ENCODE results near the gene MTNR1A. TPM values are rescaled to one million over a fixed set of nuclear protein-coding genes. Genes with fewer than 3 reads are reported as not detected.
A peak's percentile ranks its signal among the peaks of the same experiment; 100 is the strongest.

The MTNR1A gene
- total and polyA plus RNA-seq, 9 of the 15 experiments (the other 6 are each of a cell fraction or from before 2014, with no cell fraction given) = 0.09 to 0.12 (median 0.10) TPM; not detected in 5

GRCh38 chr4:186537843-186538521 lies 17.4 kb downstream of the MTNR1A start (continued):
- no peak for TF ChIP-seq CUX1 (CRISPR knock-in tag; IDR thresholded peaks at IDR 0.05)
- no peak for TF ChIP-seq NR3C1 (CRISPR knock-in tag; IDR thresholded peaks at IDR 0.05)
- no peak for TF ChIP-seq CLOCK (CRISPR knock-in tag; IDR thresholded peaks at IDR 0.05; ENCODE audit: borderline replicate concordance)
- no peak for TF ChIP-seq STAT5B (CRISPR knock-in tag; IDR thresholded peaks at IDR 0.05)
- TF ChIP-seq FOXO4 (CRISPR knock-in tag; IDR thresholded peaks at IDR 0.05) = no peak
- no peak for TF ChIP-seq HMGN3 (IDR thresholded peaks at IDR 0.05; ENCODE audit: borderline replicate concordance, extremely low read depth, insufficient read length, low read depth, low read length)
- no peak for TF ChIP-seq NR2C2 (CRISPR knock-in tag; IDR thresholded peaks at IDR 0.05)
- peak; percentile 58; the same call in 1 of the 2 replicates for TF ChIP-seq NR2C2 (tag; IDR thresholded peaks at IDR 0.05)
- TF ChIP-seq DPF2 (IDR thresholded peaks at IDR 0.05) = peak; percentile 88
- TF ChIP-seq CBFA2T3 (IDR thresholded peaks at IDR 0.05) = peak; percentile 90
- no peak for TF ChIP-seq ZNF507 (tag; conservative IDR thresholded peaks at IDR 0.05)
- TF ChIP-seq CXXC5 (CRISPR knock-in tag; IDR thresholded peaks at IDR 0.05) = peak; percentile 60
- TF ChIP-seq CREM (IDR thresholded peaks at IDR 0.05; ENCODE audit: low read depth) = no peak
- TF ChIP-seq ZNF75A (CRISPR knock-in tag; IDR thresholded peaks at IDR 0.05) = no peak
- no peak for TF ChIP-seq ZNF212 (CRISPR knock-in tag; IDR thresholded peaks at IDR 0.05)
- TF ChIP-seq FIP1L1 (IDR thresholded peaks at IDR 0.05; ENCODE audit: low read depth, low read length, poor library complexity, severe bottlenecking) = no peak
- TF ChIP-seq ZNF217 (CRISPR knock-in tag; IDR thresholded peaks at IDR 0.05) = no peak
- no peak for TF ChIP-seq ZNF165 (CRISPR knock-in tag; IDR thresholded peaks at IDR 0.05; ENCODE audit: borderline replicate concordance)
- peak; percentile 80 for TF ChIP-seq CHD2 (IDR thresholded peaks at IDR 0.05; ENCODE audit: low read depth, low read length)
- no peak; the same call in 1 of the 2 replicates for TF ChIP-seq STAT5A (IDR thresholded peaks at IDR 0.05; ENCODE audit: borderline replicate concordance, low read length)
- TF ChIP-seq KAT7 (CRISPR knock-in tag; IDR thresholded peaks at IDR 0.05; ENCODE audit: borderline replicate concordance) = no peak
